H9 (cell line): Measurements from ENCODE around the gene GSTO2. TPM values are rescaled to one million over a fixed set of nuclear protein-coding genes. Genes with fewer than 3 reads are reported as not detected.

Experiments
- DNase-seq: peaks from one replicate; pipeline ENCODE4 v3.0.0-alpha.2; 2017
- H2AFZ ChIP-seq: one replicate; pipeline ENCODE4 v1.6.1; 2013; ENCODE audit warnings: mild to moderate bottlenecking, low read length, control low read depth, moderate library complexity
- H2AK5ac ChIP-seq: 2 replicates; pipeline ENCODE4 v1.6.1; 2013; ENCODE audit warnings: low read length, control low read depth, mixed read lengths; ENCODE audit not compliant: insufficient read length
- H2BK120ac ChIP-seq: one replicate; pipeline ENCODE4 v1.6.1; 2013; ENCODE audit warnings: low read depth, mild to moderate bottlenecking, low read length, control low read depth, inconsistent platforms; ENCODE audit not compliant: poor library complexity, severe bottlenecking
- H2BK12ac ChIP-seq: 2 replicates; pipeline ENCODE4 v1.6.1; 2013; ENCODE audit warnings: low read length, control low read depth, mixed read lengths, low read depth; ENCODE audit not compliant: insufficient read length
- H2BK15ac ChIP-seq: 2 replicates; pipeline ENCODE4 v1.6.1; 2013; ENCODE audit warnings: low read depth, low read length, control low read depth
- H2BK20ac ChIP-seq: one replicate; pipeline ENCODE4 v1.6.1; 2013; ENCODE audit warnings: low read depth, mild to moderate bottlenecking, low read length, control low read depth, inconsistent platforms; ENCODE audit not compliant: poor library complexity, severe bottlenecking
- H2BK5ac ChIP-seq: 2 replicates; pipeline ENCODE4 v1.6.1; 2013; ENCODE audit warnings: low read length, control low read depth, mixed read lengths; ENCODE audit not compliant: insufficient read length
- H3K14ac ChIP-seq: 2 replicates; pipeline ENCODE4 v1.6.1; 2013; ENCODE audit warnings: low read length, control low read depth; ENCODE audit not compliant: insufficient read depth
- H3K18ac ChIP-seq: 2 replicates; pipeline ENCODE4 v1.6.1; 2013; ENCODE audit warnings: low read depth, mild to moderate bottlenecking, mixed read lengths, low read length, control low read depth; ENCODE audit not compliant: insufficient read length
- H3K23ac ChIP-seq: 2 replicates; pipeline ENCODE4 v1.6.1; 2013; ENCODE audit warnings: low read length, control low read depth, mixed read lengths, low read depth; ENCODE audit not compliant: insufficient read length
- H3K23me2 ChIP-seq: 2 replicates; pipeline ENCODE4 v1.6.1; 2013; ENCODE audit warnings: low read depth, mild to moderate bottlenecking, mixed read lengths, low read length, control low read depth; ENCODE audit not compliant: insufficient read length, poor library complexity, severe bottlenecking
- H3K27ac ChIP-seq: 2 replicates; pipeline ENCODE4 v1.5.1; 2013; ENCODE audit warnings: low read length, control low read depth, mixed read lengths, low read depth; ENCODE audit not compliant: insufficient read length
- H3K27me3 ChIP-seq: 2 replicates; pipeline ENCODE4 v1.6.1; 2013; ENCODE audit warnings: low read length, control low read depth, inconsistent platforms; ENCODE audit not compliant: insufficient read depth
- H3K4ac ChIP-seq: 2 replicates; pipeline ENCODE4 v1.6.1; 2013; ENCODE audit warnings: low read depth, mild to moderate bottlenecking, control low read depth, inconsistent platforms, low read length, moderate library complexity
- H3K4me1 ChIP-seq: 2 replicates; pipeline ENCODE4 v1.6.1; 2013; ENCODE audit warnings: low read length, control low read depth, inconsistent platforms; ENCODE audit not compliant: insufficient read depth
- H3K4me2 ChIP-seq: 2 replicates; pipeline ENCODE4 v1.6.1; 2013; ENCODE audit warnings: low read length, control low read depth, mixed read lengths; ENCODE audit not compliant: insufficient read length, insufficient read depth
- H3K56ac ChIP-seq: 2 replicates; pipeline ENCODE4 v1.6.1; 2013; ENCODE audit warnings: low read depth, mild to moderate bottlenecking, mixed read lengths, low read length, control low read depth; ENCODE audit not compliant: insufficient read length
- H3K79me1 ChIP-seq: 2 replicates; pipeline ENCODE4 v1.6.1; 2013; ENCODE audit warnings: low read depth, mild to moderate bottlenecking, moderate library complexity, low read length, control low read depth, inconsistent platforms; ENCODE audit not compliant: insufficient read depth, poor library complexity, severe bottlenecking
- H3K79me2 ChIP-seq: 2 replicates; pipeline ENCODE4 v1.6.1; 2013; ENCODE audit warnings: low read length, control low read depth, inconsistent platforms; ENCODE audit not compliant: insufficient read depth
- H3K9ac ChIP-seq: 2 replicates; pipeline ENCODE4 v1.6.1; 2013; ENCODE audit warnings: low read length, control low read depth, mixed read lengths; ENCODE audit not compliant: insufficient read length; ENCODE audit errors: extremely low read depth
- H3K9me3 ChIP-seq: one replicate; pipeline ENCODE4 v1.6.1; 2013; ENCODE audit warnings: low read depth, low read length, inconsistent platforms; ENCODE audit not compliant: control insufficient read depth
- H3T11ph ChIP-seq: one replicate; pipeline ENCODE4 v1.6.1; 2013; ENCODE audit warnings: mild to moderate bottlenecking, low read length, control low read depth, inconsistent platforms
- H4K20me1 ChIP-seq: one replicate; pipeline ENCODE4 v1.6.1; 2013; ENCODE audit not compliant: control insufficient read depth, insufficient read length, insufficient read depth
- H4K5ac ChIP-seq: 2 replicates; pipeline ENCODE4 v1.6.1; 2013; ENCODE audit warnings: low read depth, mild to moderate bottlenecking, mixed read lengths, low read length, control low read depth; ENCODE audit not compliant: insufficient read length
- H4K8ac ChIP-seq: replicated peaks from 2 replicates; pipeline ENCODE4 v1.6.1; 2013; ENCODE audit warnings: low read length, control low read depth, mixed read lengths, low read depth; ENCODE audit not compliant: insufficient read length
- H4K91ac ChIP-seq: 2 replicates; pipeline ENCODE4 v1.6.1; 2013; ENCODE audit warnings: low read depth, mild to moderate bottlenecking, moderate library complexity, mixed read lengths, low read length, control low read depth; ENCODE audit not compliant: insufficient read length
- H3K27ac Mint-ChIP-seq, 3 experiments: 2 replicates in 2 of 3; 3 replicates in 1 of 3; pipeline ENCODE4 v1.8.0; 2020 to 2021; ENCODE audit warnings: mixed read lengths in 3 of 3, mild to moderate bottlenecking in 1 of 3, moderate library complexity in 1 of 3
- H3K27me3 Mint-ChIP-seq: 2 replicates; pipeline ENCODE4 v1.8.0; 2021; ENCODE audit warnings: low read depth, mild to moderate bottlenecking, moderate library complexity, mixed read lengths
- H3K36me3 Mint-ChIP-seq, 3 experiments: 2 replicates in 2 of 3; 3 replicates in 1 of 3; pipeline ENCODE4 v1.8.0; 2020 to 2021; ENCODE audit warnings: low read depth in 3 of 3, mixed read lengths in 3 of 3; ENCODE audit not compliant: insufficient read depth in 1 of 3
- H3K4me1 Mint-ChIP-seq, 2 experiments: 2 replicates each; pipeline ENCODE4 v1.8.0; 2020; ENCODE audit warnings: mixed read lengths in 2 of 2
- H3K4me3 Mint-ChIP-seq, 2 experiments: 2 replicates in 1 of 2; 3 replicates in 1 of 2; pipeline ENCODE4 v1.8.0; 2020 to 2021; ENCODE audit warnings: mild to moderate bottlenecking in 2 of 2, mixed read lengths in 2 of 2, moderate library complexity in 1 of 2
- H3K9me3 Mint-ChIP-seq, 2 experiments: 2 replicates in 1 of 2; 3 replicates in 1 of 2; pipeline ENCODE4 v1.8.0; 2020; ENCODE audit warnings: mild to moderate bottlenecking in 2 of 2, mixed read lengths in 2 of 2, moderate library complexity in 1 of 2
- CTCF ChIP-seq: fragments of 200-600 bp; sonication (generic); conservative IDR thresholded peaks from 3 replicates; pipeline ENCODE4 v1.8.0; 2021; ENCODE audit warnings: antibody characterized with exemption, mild to moderate bottlenecking
- WGBS: extraction: QIAGEN DNeasy Blood & Tissue Kit; methylation state at CpG from one replicate; pipeline ENCODE4 v1.1.7; 2013; ENCODE audit warnings: missing lambda C conversion rate, low lambda C conversion rate, mixed read lengths; ENCODE audit not compliant: insufficient read length; ENCODE audit errors: extremely low coverage; 5-methylcytosine and 5-hydroxymethylcytosine counted together
- total RNA-seq: library from RNA; stranded (reverse); gene quantifications from 2 replicates; pipeline ENCODE4 v1.2.1, GENCODE V29; 2021

GSTO2 gene
- total RNA-seq, 1 experiment from 2014 or later: 14.5 TPM

DNA sequence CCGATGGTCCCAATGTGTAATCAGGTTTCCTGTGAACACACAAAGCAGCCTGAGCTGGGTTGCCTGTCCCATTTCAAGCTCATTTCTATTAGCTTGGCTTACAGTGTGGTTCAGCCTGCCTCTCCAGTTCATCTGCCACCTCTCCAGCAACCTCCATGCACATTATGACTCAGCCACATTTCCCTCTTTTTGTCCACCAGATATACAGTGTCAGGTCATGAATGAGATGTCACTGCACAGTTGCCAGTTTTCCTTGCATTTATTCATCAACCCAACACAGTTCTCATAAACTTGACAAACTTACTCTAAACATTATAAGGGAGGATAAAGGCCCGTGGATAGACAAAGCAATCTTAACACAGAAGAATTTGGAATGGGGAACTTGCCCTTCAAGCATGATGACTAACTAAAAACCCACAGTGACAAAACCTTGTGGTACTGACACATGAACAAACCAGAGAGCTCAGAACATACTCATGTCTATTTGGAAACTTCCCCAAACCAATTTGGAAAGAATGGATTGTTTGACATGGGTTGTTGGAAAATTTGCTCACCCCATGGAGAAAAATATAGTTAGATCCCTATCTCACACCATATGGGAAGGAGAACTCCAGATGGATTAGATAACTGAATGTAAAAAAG lies 82.2 kb downstream of the GSTO2 start:
- Histone ChIP-seq H3K4me2 (no peak overlapping the region), H3K18ac (no peak overlapping the region), H3K79me1 (no peaks in the 10 kb centered on the region)

More for the DNA sequence above, 82.2 kb downstream of the GSTO2 start:
- Histone ChIP-seq H3K9ac (no peak overlapping the region), H3K27ac (no peak overlapping the region), H3K23me2 (no peaks in the 10 kb centered on the region), H3K23ac (no peak overlapping the region), H4K20me1 (no peaks in the 10 kb centered on the region), H2AFZ (no peak overlapping the region), H3K56ac (no peak overlapping the region), H4K91ac (no peak overlapping the region), H4K8ac (no peak overlapping the region), H2AK5ac (no peak overlapping the region), H3K79me2 (no peaks in the 10 kb centered on the region), H3K9me3 (no peaks in the 10 kb centered on the region), H3K27me3 (peaks cover 9% of the 10 kb centered on the region), H2BK20ac (no peak overlapping the region), H4K5ac (no peak overlapping the region), H2BK120ac (no peak overlapping the region), H2BK5ac (no peak overlapping the region), H3T11ph (no peak overlapping the region), H3K14ac (no peak overlapping the region), H2BK15ac (no peak overlapping the region), H3K4ac (no peak overlapping the region), H2BK12ac (no peak overlapping the region), H3K4me1 (peaks cover 6% of the 10 kb centered on the region; the same call in 1 of the 2 replicates)
- Mint-ChIP-seq H3K36me3 (no peaks in the 10 kb centered on the region), H3K27ac (no peak overlapping the region), H3K4me1 (peaks cover 5 to 7% of the 10 kb centered on the region in 2 experiments; a peak in 3 of 4 replicates), H3K27me3 (peaks cover 6% of the 10 kb centered on the region), H3K9me3 (no peaks in the 10 kb centered on the region), H3K4me3 (no peak overlapping the region)
- DNase-seq: no peak
- no CpG with 5 or more reads among the region's 2 CpGs for WGBS
- TF ChIP-seq CTCF: no peak
